ENCODE measurements around the gene ZNF326. TPM values are rescaled to one million over a fixed set of nuclear protein-coding genes. Genes with fewer than 3 reads are reported as not detected.

Gene ZNF326
- total RNA-seq, 1 donor, result 15.2 TPM

DNA sequence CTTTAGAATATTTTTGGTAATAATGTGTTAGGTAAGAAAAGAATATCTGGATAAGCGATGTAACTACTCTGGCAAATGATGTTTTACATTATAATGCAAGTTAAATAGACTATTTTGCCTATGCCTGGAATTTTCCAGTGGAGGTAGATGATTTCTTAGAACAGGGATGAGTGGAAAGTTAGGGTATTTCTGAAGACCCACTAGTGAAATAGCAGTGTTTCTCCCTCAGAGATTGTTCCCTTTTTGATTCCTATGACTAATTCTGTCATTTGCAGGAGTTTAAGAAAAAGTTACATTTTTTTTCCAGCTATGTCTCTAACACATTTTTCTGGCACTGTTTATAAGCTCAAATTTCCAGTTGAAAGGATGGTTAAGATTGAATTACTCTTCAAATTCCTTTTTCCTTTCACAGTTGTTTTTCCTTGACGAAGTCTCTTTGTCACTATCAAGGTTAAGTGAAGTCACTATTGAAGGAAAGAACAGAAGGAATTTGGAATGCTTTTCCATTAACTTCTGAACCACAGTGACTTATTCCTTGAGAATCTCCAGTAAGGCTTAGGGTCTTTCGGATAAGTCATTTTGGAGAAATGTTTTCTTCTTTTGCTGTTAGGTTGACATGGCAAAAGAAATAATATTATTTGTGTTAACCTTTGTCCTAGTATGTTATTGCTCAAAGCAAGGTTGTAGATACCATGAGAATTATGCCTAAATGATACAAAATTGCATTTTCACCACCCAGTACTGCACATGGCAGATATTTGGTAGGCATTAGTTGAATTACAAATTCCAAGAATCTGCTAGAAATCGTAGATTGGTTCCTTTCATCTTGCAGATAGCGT lies 42.9 kb upstream of the ZNF326 start:
- DNase-seq (ENCODE audit: low read depth), result peak; percentile 59
- no peak overlapping the region for H3K4me3 ChIP-seq (ENCODE audit: low read depth, low read length)
- TF ChIP-seq CTCF (IDR thresholded peaks at IDR 0.05; ENCODE audit: insufficient read depth, low read length), result no peak

DNA sequence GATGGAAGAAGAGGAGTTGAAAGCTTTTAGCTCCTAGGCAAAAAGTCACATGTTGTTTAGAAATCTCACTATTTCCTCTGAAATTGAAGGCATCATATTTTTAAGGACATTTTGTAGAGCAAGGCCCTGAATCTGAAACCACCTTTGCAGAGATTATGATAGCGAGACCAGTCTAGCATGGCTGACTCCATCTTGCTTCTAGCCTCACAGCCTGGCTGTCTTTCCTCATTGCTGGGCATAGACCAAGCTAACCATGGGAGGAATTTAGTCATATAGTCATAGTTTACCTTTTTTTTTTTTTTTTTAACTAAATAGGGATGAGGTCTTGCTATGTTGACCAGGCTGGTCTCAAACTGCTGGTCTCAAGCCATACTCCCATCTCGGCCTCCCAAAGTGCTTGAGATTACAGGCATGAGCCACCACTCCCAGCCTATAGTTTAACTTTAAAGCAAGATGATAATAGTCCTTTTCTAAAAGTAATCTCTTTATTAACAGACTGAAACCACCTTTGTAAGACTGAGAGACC lies 42.2 kb upstream of the ZNF326 start:
- DNase-seq (ENCODE audit: low read depth), result no peak
- TF ChIP-seq CTCF (IDR thresholded peaks at IDR 0.05; ENCODE audit: insufficient read depth, low read length), result no peak

DNA sequence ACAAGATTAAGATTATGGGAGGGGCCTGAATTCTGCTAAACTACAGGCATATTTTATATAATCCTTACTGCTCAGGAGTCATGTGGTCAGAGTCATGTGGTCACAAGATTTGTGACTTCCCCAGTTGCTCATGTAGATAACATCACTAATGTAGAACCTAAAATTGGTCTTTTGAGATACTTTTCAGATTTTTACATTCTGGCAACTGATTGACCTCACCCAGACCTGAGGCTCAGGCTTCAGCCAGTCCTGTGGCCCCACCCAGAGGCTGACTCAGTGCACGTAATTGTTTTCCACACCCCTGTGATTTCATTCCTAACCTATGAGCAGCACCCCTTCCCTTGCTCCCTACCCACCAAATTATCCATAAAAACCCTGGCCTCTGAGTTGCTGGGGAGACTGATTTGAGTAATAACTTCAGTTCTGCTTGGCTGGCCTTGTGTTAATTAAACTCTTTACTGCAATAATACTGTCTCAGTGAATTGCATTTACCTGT lies 41.7 kb upstream of the ZNF326 start:
- no peak overlapping the region for H3K4me3 ChIP-seq (ENCODE audit: low read depth, low read length)
- DNase-seq (ENCODE audit: low read depth), result peak; percentile 85
- no peak for TF ChIP-seq CTCF (IDR thresholded peaks at IDR 0.05; ENCODE audit: insufficient read depth, low read length)

More for the DNA sequence above, 42.2 kb upstream of the ZNF326 start:
- H3K4me3 ChIP-seq (ENCODE audit: low read depth, low read length), result no peak overlapping the region

GRCh38 chr1:89953929-89954328 lies 41.0 kb upstream of the ZNF326 start:
- DNase-seq (ENCODE audit: low read depth), result no peak
- no peak for TF ChIP-seq CTCF (IDR thresholded peaks at IDR 0.05; ENCODE audit: insufficient read depth, low read length)
- H3K4me3 ChIP-seq (ENCODE audit: low read depth, low read length), result no peak overlapping the region

- no peak for TF ChIP-seq CTCF (IDR thresholded peaks at IDR 0.05; ENCODE audit: insufficient read depth, low read length)
- H3K4me3 ChIP-seq (ENCODE audit: low read depth, low read length), result no peak overlapping the region
- no peak for DNase-seq (ENCODE audit: low read depth)
Observed at GRCh38 chr1:89954401-89954800, 40.5 kb upstream of the ZNF326 start.

DNA sequence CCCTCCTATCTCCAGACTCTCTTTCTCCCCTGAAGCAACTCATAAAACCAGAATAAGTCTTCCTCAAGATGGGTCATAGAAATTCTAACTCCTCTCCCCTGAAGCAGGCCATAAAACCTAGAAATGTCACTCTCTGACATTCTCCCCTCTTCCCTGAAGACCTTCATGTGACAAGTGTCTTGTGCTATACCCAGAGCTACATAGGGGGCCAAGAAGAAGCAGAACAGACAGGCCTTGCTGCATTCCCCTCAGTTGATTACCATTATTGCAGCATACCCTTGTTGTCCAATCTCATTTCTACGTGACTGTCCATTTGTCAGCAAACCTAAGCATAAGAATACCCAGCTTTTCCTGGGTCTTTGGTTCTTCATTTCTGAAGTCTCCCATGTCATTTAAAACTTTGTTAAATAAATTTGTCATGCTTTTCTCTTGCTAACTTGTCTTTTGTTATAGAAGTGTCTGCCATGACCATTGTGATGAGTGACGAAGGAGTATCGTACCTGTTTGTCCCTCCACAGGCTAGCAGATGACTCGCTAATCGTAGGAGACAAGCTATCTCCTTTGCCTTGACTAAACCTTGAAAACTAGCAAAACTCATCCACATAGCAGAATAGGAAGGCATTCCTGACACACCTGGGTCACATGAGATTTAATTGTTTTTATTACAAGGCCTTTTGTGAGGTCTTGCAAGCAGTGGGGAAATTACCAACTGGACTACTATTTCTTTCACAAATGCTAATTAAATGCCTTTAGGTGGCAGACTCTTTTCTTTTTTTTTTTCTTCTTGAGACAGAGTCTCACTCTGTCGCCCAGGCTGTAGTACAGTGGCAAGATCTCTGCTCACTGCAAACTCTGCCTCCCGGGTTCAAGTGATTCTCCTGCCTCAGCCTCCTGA lies 39.4 kb upstream of the ZNF326 start:
- no peak overlapping the region for H3K4me3 ChIP-seq (ENCODE audit: low read depth, low read length)
- no peak for DNase-seq (ENCODE audit: low read depth)
- TF ChIP-seq CTCF (IDR thresholded peaks at IDR 0.05; ENCODE audit: insufficient read depth, low read length), result no peak
